Esophagus squamous epithelium (tissue), 4 donors: ENCODE data around the gene PGBD5.

Source experiments
- POLR2A ChIP-seq, 4 donors: fragments of 450-650 bp; IDR thresholded peaks; one replicate each; pipeline ENCODE4 v1.6.1; 2017; ENCODE audit warnings: antibody characterized with exemption in 4 of 4, mild to moderate bottlenecking in 4 of 4, moderate library complexity in 3 of 4
- TF ChIP-seq, protein P1 (sequence below), 6 experiments: fragments of 450-650 bp in 4 of 6; fragments of 200-600 bp in 2 of 6; sonication (generic) in 2 of 6; IDR thresholded peaks; one replicate each; pipeline ENCODE4 v1.5.1; 2016 to 2019; ENCODE audit warnings: antibody characterized with exemption in 6 of 6, mild to moderate bottlenecking in 4 of 6, moderate library complexity in 4 of 6

DNA sequence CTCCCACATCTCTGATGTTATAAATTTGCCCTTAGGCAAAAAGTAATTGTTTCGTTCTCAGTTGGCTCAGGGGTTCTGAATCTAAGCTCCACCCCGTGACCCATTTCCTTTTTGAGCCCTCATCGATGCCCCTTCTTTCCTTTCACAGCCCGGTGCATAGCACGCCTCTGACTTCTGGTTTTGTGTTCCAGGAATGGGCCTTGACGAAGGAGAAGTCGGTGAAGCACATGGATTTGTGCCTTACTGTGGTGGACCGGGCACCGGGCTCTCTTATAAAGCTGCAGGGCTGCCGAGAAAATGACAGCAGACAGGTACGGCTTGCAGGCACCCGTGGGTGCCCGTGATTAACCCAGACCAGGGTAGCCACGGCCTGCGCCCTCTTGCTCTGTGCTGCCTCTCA, 151.9 kb downstream of the PGBD5 start:
- TF ChIP-seq, protein P1, sequence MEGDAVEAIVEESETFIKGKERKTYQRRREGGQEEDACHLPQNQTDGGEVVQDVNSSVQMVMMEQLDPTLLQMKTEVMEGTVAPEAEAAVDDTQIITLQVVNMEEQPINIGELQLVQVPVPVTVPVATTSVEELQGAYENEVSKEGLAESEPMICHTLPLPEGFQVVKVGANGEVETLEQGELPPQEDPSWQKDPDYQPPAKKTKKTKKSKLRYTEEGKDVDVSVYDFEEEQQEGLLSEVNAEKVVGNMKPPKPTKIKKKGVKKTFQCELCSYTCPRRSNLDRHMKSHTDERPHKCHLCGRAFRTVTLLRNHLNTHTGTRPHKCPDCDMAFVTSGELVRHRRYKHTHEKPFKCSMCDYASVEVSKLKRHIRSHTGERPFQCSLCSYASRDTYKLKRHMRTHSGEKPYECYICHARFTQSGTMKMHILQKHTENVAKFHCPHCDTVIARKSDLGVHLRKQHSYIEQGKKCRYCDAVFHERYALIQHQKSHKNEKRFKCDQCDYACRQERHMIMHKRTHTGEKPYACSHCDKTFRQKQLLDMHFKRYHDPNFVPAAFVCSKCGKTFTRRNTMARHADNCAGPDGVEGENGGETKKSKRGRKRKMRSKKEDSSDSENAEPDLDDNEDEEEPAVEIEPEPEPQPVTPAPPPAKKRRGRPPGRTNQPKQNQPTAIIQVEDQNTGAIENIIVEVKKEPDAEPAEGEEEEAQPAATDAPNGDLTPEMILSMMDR (IDR thresholded peaks at IDR 0.05), result no peak
- TF ChIP-seq POLR2A (IDR thresholded peaks at IDR 0.05), result no peak
